ENCODE results near the gene TP63. TPM values are rescaled to one million over a fixed set of nuclear protein-coding genes. Genes with fewer than 3 reads are reported as not detected.

Gene TP63
- total RNA-seq, 1 donor, result 1.8 TPM

GRCh38 chr3:189944285-189945145, 313.3 kb downstream of the TP63 start:
- Histone ChIP-seq H2AFZ (ENCODE audit: low read length) (no peak overlapping the region), H3K27me3 (ENCODE audit: insufficient read depth, low read length) (no peaks in the 10 kb centered on the region), H3K79me2 (ENCODE audit: insufficient read depth, low read length) (no peaks in the 10 kb centered on the region), H3K9me3 (ENCODE audit: low read depth, low read length) (no peaks in the 10 kb centered on the region), H4K20me1 (ENCODE audit: insufficient read depth, low read length) (no peaks in the 10 kb centered on the region), H3K4me3 (ENCODE audit: insufficient read depth, low read length) (no peak overlapping the region), H3K27ac (ENCODE audit: low read depth, low read length) (no peak overlapping the region), H3K4me2 (ENCODE audit: insufficient read depth, low read length) (no peak overlapping the region), H3K4me1 (ENCODE audit: insufficient read depth, low read length) (peaks cover 20% of the 10 kb centered on the region), H3K36me3 (ENCODE audit: insufficient read depth, low read length) (no peaks in the 10 kb centered on the region)
- TF ChIP-seq CTCF (IDR thresholded peaks at IDR 0.05; ENCODE audit: extremely low read depth, low read depth, low read length), result no peak
- DNase-seq (ENCODE audit: insufficient read length, low spot score, missing footprints), result no peak

GRCh38 chr3:189945935-189946709, 314.9 kb downstream of the TP63 start:
- Histone ChIP-seq H3K27ac (ENCODE audit: low read depth, low read length) (no peak overlapping the region), H2AFZ (ENCODE audit: low read length) (no peak overlapping the region), H3K4me1 (ENCODE audit: insufficient read depth, low read length) (peaks cover 18% of the 10 kb centered on the region), H3K9me3 (ENCODE audit: low read depth, low read length) (no peaks in the 10 kb centered on the region), H3K36me3 (ENCODE audit: insufficient read depth, low read length) (no peaks in the 10 kb centered on the region), H3K79me2 (ENCODE audit: insufficient read depth, low read length) (no peaks in the 10 kb centered on the region), H3K27me3 (ENCODE audit: insufficient read depth, low read length) (no peaks in the 10 kb centered on the region), H3K4me3 (ENCODE audit: insufficient read depth, low read length) (no peak overlapping the region), H4K20me1 (ENCODE audit: insufficient read depth, low read length) (no peaks in the 10 kb centered on the region), H3K4me2 (ENCODE audit: insufficient read depth, low read length) (no peak overlapping the region)
- no peak for TF ChIP-seq CTCF (IDR thresholded peaks at IDR 0.05; ENCODE audit: extremely low read depth, low read depth, low read length)
- no peak for DNase-seq (ENCODE audit: insufficient read length, low spot score, missing footprints)

Small RNAs within 50 kb of the gene (small RNA-seq; reads per million reads assigned to genes)
- gene AC078809.1, result not detected
- 0.22 reads per million for gene MIR944

All from osteoblast (primary cell).